ENCODE data around the gene ZNRF3. TPM values are rescaled to one million over a fixed set of nuclear protein-coding genes. Genes with fewer than 3 reads are reported as not detected.
A peak's percentile ranks its signal among the peaks of the same experiment; 100 is the strongest.

The ZNRF3 gene
- total and polyA plus RNA-seq, 2 experiments from 2014 or later, result 0.56 to 3.9 TPM

- Histone ChIP-seq H3K4me2 (ENCODE audit: unreplicated experiment) (peak overlapping the region; percentile 82), H3K27ac (no peak overlapping the region), H3K4me3 (peak overlapping the region; percentile 65), H3K9me3 (ENCODE audit: low read depth) (no peaks in the 10 kb centered on the region), H3K4me1 (ENCODE audit: insufficient read depth) (peaks cover 8% of the 10 kb centered on the region; the same call in 1 of the 2 replicates), H3K36me3 (ENCODE audit: low read depth) (no peaks in the 10 kb centered on the region), H4K20me1 (ENCODE audit: insufficient read depth) (no peaks in the 10 kb centered on the region), H3K9me2 (ENCODE audit: insufficient read depth) (no peaks in the 10 kb centered on the region), H3K27me3 (replicated peaks; ENCODE audit: insufficient read depth) (no peaks in the 10 kb centered on the region), H3K79me2 (ENCODE audit: insufficient read depth) (no peaks in the 10 kb centered on the region), H3K9ac (peak overlapping the region; percentile 25; the same call in 1 of the 2 replicates), H2AFZ (peak overlapping the region; percentile 72), H3F3A (ENCODE audit: insufficient read depth) (peaks cover 3% of the 10 kb centered on the region; the same call in 1 of the 2 replicates)
- peak; percentile 61 for DNase-seq
- in situ Hi-C loops (cut with MboI), result no loop called here
- no peak for TF ChIP-seq EZH2 (IDR thresholded peaks at IDR 0.05; ENCODE audit: insufficient read depth, poor library complexity, severe bottlenecking)
- no peak for TF ChIP-seq EZH2phosphoT487 (IDR thresholded peaks at IDR 0.05; ENCODE audit: insufficient read depth, low read depth)
- WGBS, 2 experiments (ENCODE audit: low coverage in 1 of 2, low lambda C conversion rate in 2 of 2, missing lambda C conversion rate in 2 of 2), result 1 to 4% methylated on average over 31 to 43 of the region's 60 CpGs
These were observed 188.1 kb downstream of the ZNRF3 start for GRCh38 chr22:29071261-29072045.

GRCh38 chr22:29072193-29072978 lies 189.0 kb downstream of the ZNRF3 start:
- Histone ChIP-seq H3K27me3 (replicated peaks; ENCODE audit: insufficient read depth) (no peaks in the 10 kb centered on the region), H3K9me2 (ENCODE audit: insufficient read depth) (no peaks in the 10 kb centered on the region), H3K27ac (no peak overlapping the region), H3K4me1 (ENCODE audit: insufficient read depth) (peaks cover 8% of the 10 kb centered on the region; the same call in 1 of the 2 replicates), H3K4me2 (ENCODE audit: unreplicated experiment) (peak overlapping the region; percentile 82), H4K20me1 (ENCODE audit: insufficient read depth) (no peaks in the 10 kb centered on the region), H3K36me3 (ENCODE audit: low read depth) (no peaks in the 10 kb centered on the region), H2AFZ (peak overlapping the region; percentile 72), H3F3A (ENCODE audit: insufficient read depth) (peaks cover 3% of the 10 kb centered on the region; the same call in 1 of the 2 replicates), H3K9ac (no peak overlapping the region), H3K4me3 (peak overlapping the region; percentile 65), H3K79me2 (ENCODE audit: insufficient read depth) (no peaks in the 10 kb centered on the region), H3K9me3 (ENCODE audit: low read depth) (no peaks in the 10 kb centered on the region)
- TF ChIP-seq EZH2phosphoT487 (IDR thresholded peaks at IDR 0.05; ENCODE audit: insufficient read depth, low read depth), result no peak
- TF ChIP-seq EZH2 (IDR thresholded peaks at IDR 0.05; ENCODE audit: insufficient read depth, poor library complexity, severe bottlenecking), result no peak
- WGBS, 2 experiments (ENCODE audit: low coverage in 1 of 2, low lambda C conversion rate in 2 of 2, missing lambda C conversion rate in 2 of 2), result 30 to 38% methylated on average over 20 to 26 of the region's 41 CpGs
- peak; percentile 92 for DNase-seq
- in situ Hi-C loops (cut with MboI), result no loop called here

DNA sequence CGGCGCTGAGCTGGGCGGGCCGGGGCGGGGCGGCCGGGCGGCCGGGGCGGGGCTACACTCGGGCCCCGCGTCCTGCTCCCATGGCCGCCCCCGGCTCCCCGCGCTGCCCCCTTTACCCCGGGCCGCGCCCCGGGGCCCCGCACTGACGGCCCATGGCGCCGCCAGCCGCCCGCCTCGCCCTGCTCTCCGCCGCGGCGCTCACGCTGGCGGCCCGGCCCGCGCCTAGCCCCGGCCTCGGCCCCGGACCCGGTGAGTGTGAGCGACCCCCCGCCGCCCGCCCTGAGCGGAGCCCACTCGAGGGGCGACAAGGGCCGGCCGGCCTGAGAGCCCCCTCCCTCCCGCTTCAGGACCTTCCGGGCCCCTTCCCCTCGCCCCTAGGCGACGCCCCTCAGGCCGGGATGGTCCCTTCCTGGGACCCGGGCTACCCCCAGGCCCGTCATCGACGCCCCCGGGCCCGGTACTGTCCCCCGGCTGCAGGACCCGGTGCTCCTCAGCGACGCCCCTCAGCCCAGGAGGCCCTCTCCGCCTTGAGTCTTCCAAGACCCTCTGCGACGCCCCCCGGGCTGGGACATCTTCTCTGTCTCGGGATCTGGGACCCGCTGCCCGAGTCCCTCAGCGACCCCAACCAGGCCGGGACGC lies 189.7 kb downstream of the ZNRF3 start, which contains the start of gene KREMEN1:
Gene KREMEN1 (plus strand): TSS at position 57 of the 639 bp plus-strand sequence. CDS start 96 bp downstream, at position 153.
- no peaks in the 10 kb centered on the region for H3K36me3 ChIP-seq (ENCODE audit: low read depth)
- H3K27ac ChIP-seq, result no peak within 1 kb of the TSS
- DNase-seq, result no peak
- H3K9me2 ChIP-seq (ENCODE audit: insufficient read depth), result no peaks in the 10 kb centered on the region
- no peaks in the 10 kb centered on the region for H3K9me3 ChIP-seq (ENCODE audit: low read depth)
- H3K27me3 ChIP-seq (replicated peaks; ENCODE audit: insufficient read depth), result no peaks in the 10 kb centered on the region
- peak within 1 kb of the TSS; percentile 76 for H2AFZ ChIP-seq
- H4K20me1 ChIP-seq (ENCODE audit: insufficient read depth), result no peaks in the 10 kb centered on the region
- no peak for TF ChIP-seq EZH2 (IDR thresholded peaks at IDR 0.05; ENCODE audit: insufficient read depth, poor library complexity, severe bottlenecking)
- no peak for TF ChIP-seq EZH2phosphoT487 (IDR thresholded peaks at IDR 0.05; ENCODE audit: insufficient read depth, low read depth)
- H3K4me2 ChIP-seq (ENCODE audit: unreplicated experiment), result peak within 1 kb of the TSS; percentile 82
- in situ Hi-C loops (cut with MboI), result no loop called here
- peaks cover 8% of the 10 kb centered on the region; the same call in 1 of the 2 replicates for H3K4me1 ChIP-seq (ENCODE audit: insufficient read depth)
- peak within 1 kb of the TSS; percentile 56 for H3K9ac ChIP-seq
- WGBS, 2 experiments (ENCODE audit: low coverage in 1 of 2, low lambda C conversion rate in 2 of 2, missing lambda C conversion rate in 2 of 2), result 2% methylated on average over 7 to 47 of the region's 76 CpGs
- peaks cover 3% of the 10 kb centered on the region; the same call in 1 of the 2 replicates for H3F3A ChIP-seq (ENCODE audit: insufficient read depth)
- peak within 1 kb of the TSS; percentile 70 for H3K4me3 ChIP-seq
- no peaks in the 10 kb centered on the region for H3K79me2 ChIP-seq (ENCODE audit: insufficient read depth)
